MCF 10A (cell line): ENCODE data around the gene FURIN. TPM values are rescaled to one million over a fixed set of nuclear protein-coding genes. Genes with fewer than 3 reads are reported as not detected.

Experiments used
- BruUV-seq: library from RNA; stranded (reverse); fragments of 400-500 nt; replicated peaks from 2 replicates; lab custom pipeline; 2021; lab: Mats Ljungman, UMichigan
- CTCF ChIA-PET: fragments of 300-600 bp; sonication (Branson Sonifier 250); formaldehyde crosslinking; extraction: SDS; loops from one replicate; lab custom pipeline; 2021; ENCODE audit warnings: antibody characterized with exemption, inconsistent platforms; lab: Yijun Ruan, JAX
- POLR2A ChIA-PET: fragments of 300-600, 350-650 bp; sonication (Branson Sonifier 250); formaldehyde crosslinking; extraction: SDS; loops from one replicate; lab custom pipeline; 2020; ENCODE audit warnings: antibody characterized with exemption, inconsistent platforms; lab: Yijun Ruan, JAX
- DNase-seq: peaks from one replicate; pipeline ENCODE4 v3.0.0-alpha.2; 2018; ENCODE audit not compliant: unreplicated experiment
- H3K27ac Mint-ChIP-seq: one replicate; pipeline ENCODE4 v1.8.0; 2022; ENCODE audit warnings: mild to moderate bottlenecking, low read depth, mixed read lengths; ENCODE audit not compliant: unreplicated experiment
- H3K27me3 Mint-ChIP-seq: one replicate; pipeline ENCODE4 v1.8.0; 2022; ENCODE audit warnings: mixed read lengths; ENCODE audit not compliant: insufficient read depth, unreplicated experiment
- H3K36me3 Mint-ChIP-seq: one replicate; pipeline ENCODE4 v1.8.0; 2022; ENCODE audit warnings: mild to moderate bottlenecking, moderate library complexity, mixed read lengths; ENCODE audit not compliant: insufficient read depth, unreplicated experiment
- H3K4me1 Mint-ChIP-seq: one replicate; pipeline ENCODE4 v1.8.0; 2022; ENCODE audit warnings: mixed read lengths; ENCODE audit not compliant: insufficient read depth, unreplicated experiment
- H3K4me3 Mint-ChIP-seq: one replicate; pipeline ENCODE4 v1.8.0; 2022; ENCODE audit warnings: mild to moderate bottlenecking, moderate library complexity, mixed read lengths; ENCODE audit not compliant: unreplicated experiment
- H3K9me3 Mint-ChIP-seq: one replicate; pipeline ENCODE4 v1.8.0; 2022; ENCODE audit warnings: mixed read lengths; ENCODE audit not compliant: unreplicated experiment
- CTCF ChIP-seq: fragments of 200-600 bp; IDR thresholded peaks from one replicate; pipeline ENCODE4 v1.8.0; 2022; ENCODE audit warnings: antibody characterized with exemption, mild to moderate bottlenecking; ENCODE audit not compliant: unreplicated experiment
- intact Hi-C: fragments of 100-400 bp; cut with micrococcal nuclease; formaldehyde crosslinking; loops from 2 replicates; pipeline ENCODE4 v1.14.1; 2022
- total RNA-seq: library from RNA; stranded (reverse); gene quantifications from 2 replicates; pipeline ENCODE4 v1.2.3, GENCODE V29; 2022

The FURIN gene
- total RNA-seq, 1 experiment from 2014 or later = 48.8 TPM

- Mint-ChIP-seq H3K27ac (no peak overlapping the region), H3K9me3 (no peaks in the 10 kb centered on the region), H3K4me1 (no peaks in the 10 kb centered on the region), H3K27me3 (no peaks in the 10 kb centered on the region), H3K4me3 (no peak overlapping the region), H3K36me3 (peaks cover 44% of the 10 kb centered on the region)
- POLR2A ChIA-PET = no interaction called here
- CTCF ChIA-PET = interaction anchor here (0.6 to 1.5 kb wide), 3 partner anchors 9 to 189 kb away, joined by 4 to 5 read pairs (median 4); no protein-coding TSS in a partner anchor
- no peak for TF ChIP-seq CTCF
- no TSS peak for BruUV-seq
- no peak for DNase-seq
- intact Hi-C loops = no loop called here
Observed at GRCh38 chr15:90875549-90875981, 7.2 kb downstream of the FURIN start.

- H3K4me3 Mint-ChIP-seq = no peak overlapping the region
- H3K9me3 Mint-ChIP-seq = no peaks in the 10 kb centered on the region
- intact Hi-C loops = no loop called here
- H3K4me1 Mint-ChIP-seq = no peaks in the 10 kb centered on the region
- no peak overlapping the region for H3K27ac Mint-ChIP-seq
- H3K27me3 Mint-ChIP-seq = no peaks in the 10 kb centered on the region
- BruUV-seq = no TSS peak
- ChIA-PET CTCF (interaction anchor here (0.6 to 1.5 kb wide), 2 partner anchors 9 to 189 kb away, joined by 4 to 5 read pairs; no protein-coding TSS in a partner anchor), POLR2A (no interaction called here)
- DNase-seq = no peak
- no peak for TF ChIP-seq CTCF
- peaks cover 44% of the 10 kb centered on the region for H3K36me3 Mint-ChIP-seq
Observed at GRCh38 chr15:90876046-90876445, 7.7 kb downstream of the FURIN start.

GRCh38 chr15:90876512-90877170, 8.3 kb downstream of the FURIN start:
- intact Hi-C loops = no loop called here
- POLR2A ChIA-PET = no interaction called here

More at GRCh38 chr15:90876512-90877170, 8.3 kb downstream of the FURIN start:
- Mint-ChIP-seq H3K9me3 (no peaks in the 10 kb centered on the region), H3K27me3 (no peaks in the 10 kb centered on the region), H3K4me1 (no peaks in the 10 kb centered on the region), H3K4me3 (no peak overlapping the region), H3K27ac (no peak overlapping the region), H3K36me3 (peaks cover 44% of the 10 kb centered on the region)
- no peak for DNase-seq
- no TSS peak for BruUV-seq
- TF ChIP-seq CTCF = no peak
- CTCF ChIA-PET = interaction anchor here (1.5 kb wide), 1 partner anchor 8 kb away, joined by 5 read pairs; no protein-coding TSS in a partner anchor
